NCI-H187 treated with DMSO at 0.1 percent for 48 hours (cell line): Measurements from ENCODE around the gene ZNF439.
"Not testable (repeated sequence)": the region's sequence is repeated elsewhere in the genome, so short reads cannot be mapped to it uniquely, and the experiment has no call there.

Experiments
- DNase-seq: peaks from one replicate; lab custom pipeline; 2025; lab: John Stamatoyannopoulos, UW

Gene ZNF439

DNA sequence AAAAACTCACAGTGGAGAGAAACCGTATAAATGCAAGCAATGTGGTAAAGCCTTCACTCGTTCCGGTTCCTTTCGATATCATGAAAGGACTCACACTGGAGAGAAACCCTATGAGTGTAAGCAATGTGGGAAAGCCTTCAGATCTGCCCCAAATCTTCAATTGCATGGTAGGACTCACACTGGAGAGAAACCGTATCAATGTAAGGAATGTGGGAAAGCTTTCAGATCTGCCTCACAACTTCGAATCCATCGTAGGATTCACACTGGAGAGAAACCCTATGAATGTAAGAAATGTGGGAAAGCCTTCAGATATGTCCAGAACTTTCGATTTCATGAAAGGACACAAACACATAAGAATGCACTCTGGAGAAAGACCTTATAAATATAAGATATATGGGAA lies 19.7 kb downstream of the ZNF439 start:
- DNase-seq = no peak

DNA sequence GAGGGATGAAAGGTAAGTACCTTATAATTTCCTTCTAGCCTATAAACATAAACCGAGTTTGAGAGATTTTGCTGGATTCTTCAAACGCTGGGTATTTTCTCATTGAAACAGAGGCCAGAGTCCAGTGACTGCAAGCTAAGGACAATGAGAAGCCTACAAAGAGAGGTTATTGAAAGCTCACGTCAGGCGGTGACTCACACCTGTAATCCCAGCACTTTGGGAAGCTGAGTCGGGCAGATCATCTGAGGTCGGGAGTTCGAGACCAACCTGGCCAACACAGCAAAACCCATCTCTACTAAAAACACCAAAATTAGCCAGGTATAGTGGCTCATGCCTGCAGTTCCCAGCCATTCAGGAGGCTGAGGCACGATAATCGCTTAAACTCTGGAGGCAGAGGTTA lies 24.1 kb downstream of the ZNF439 start:
- DNase-seq = no peak

- no peak for DNase-seq
Measured at GRCh38 chr19:11873762-11874161, 25.2 kb downstream of the ZNF439 start.

DNA sequence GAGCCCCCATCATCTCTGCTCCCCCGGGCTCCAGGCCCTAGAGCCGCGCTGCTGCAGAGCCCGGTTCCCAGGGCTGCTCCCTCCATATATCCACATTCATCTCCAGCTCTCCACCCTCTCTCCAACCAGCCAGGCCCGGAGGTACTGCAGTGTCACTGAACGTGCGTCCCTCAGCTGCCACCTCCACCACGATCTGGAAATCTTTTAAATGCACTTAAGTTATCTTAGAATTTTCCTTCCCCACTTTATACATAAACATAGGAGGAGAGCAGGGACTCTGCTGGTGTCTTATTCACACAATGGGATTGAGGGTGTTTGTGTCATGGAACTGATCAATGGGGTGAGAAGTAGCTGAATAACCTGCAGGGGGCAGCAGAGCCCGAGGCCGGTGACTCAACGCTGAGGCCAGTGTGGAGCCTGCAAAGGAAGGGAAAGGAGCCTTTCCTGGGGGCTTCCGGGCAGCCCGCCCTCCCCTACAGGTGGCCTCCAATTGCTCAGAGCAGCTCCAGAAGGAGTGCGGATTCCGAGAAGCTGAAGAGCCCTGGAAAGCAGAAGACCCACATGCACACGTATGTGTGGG lies 31.3 kb downstream of the ZNF439 start:
- DNase-seq = not testable (repeated sequence)

GRCh38 chr19:11880598-11880997 lies 32.1 kb downstream of the ZNF439 start:
- DNase-seq = no peak

DNA sequence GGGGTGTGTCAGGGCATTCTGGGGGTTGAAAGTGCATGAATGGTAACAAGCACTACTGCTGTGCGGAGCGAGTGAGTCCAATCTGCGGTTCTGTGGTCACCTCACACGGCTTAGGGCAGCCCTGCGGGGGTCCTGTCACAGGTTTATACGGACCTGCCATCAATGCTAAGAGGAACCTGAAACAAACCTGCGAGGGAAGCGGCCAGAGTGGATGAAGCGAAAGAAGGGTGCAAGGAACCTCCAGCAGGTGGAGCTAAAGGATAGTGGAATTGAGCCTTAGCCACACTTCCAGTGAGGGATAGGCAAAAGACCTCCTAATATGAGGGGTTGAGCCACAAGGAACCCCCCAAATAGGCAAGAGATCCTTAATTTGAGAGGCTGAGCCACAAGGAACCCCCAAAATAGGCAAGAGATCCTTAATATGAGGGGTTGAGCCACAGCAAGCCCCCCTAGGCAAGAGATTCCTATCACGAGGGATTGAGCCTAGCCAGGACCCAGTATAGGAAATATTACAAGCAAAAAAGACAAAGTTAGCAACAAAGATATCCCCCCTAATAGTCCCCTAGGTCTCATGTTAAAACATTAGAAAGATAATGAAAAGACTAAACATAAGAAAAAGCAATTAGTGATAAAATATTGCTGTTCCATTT lies 32.8 kb downstream of the ZNF439 start:
- no peak for DNase-seq

DNA sequence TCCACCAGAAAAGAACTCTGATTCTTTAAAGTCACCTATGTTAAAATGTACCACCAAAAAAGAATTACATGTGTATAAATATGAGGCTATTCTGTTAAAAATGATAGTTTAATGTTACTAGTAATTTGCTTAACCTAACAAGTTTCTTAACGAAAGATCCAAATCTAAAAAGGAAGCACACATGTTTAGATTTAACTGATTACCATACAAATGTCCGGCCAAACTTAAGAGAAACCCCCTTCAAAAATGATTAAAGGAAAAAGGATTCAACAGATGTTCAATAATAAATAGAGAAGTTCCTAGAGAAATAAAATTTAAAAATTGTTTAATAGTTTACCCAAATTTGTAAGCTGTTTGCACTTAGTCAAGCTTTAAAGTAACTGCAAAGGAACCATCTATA lies 34.1 kb downstream of the ZNF439 start:
- DNase-seq = no peak

DNA sequence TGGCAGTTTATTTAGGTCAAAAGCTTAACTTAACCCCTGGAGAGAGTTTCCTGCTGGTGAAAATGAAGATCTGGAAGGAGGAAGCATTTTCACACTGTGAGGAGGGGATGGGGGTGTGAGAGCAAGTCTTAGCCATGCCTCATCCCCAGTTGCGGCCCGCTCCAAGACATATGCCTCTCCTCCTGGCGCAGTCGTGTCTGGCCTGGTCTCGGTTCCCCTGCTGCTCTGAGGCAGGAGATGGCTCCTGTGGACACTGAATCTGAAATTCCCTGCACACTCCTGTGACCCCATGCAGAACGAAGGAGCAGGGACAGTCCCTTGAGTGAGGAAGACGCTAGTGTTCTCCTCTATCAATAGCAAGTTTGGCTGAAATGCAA lies 38.7 kb downstream of the ZNF439 start:
- DNase-seq = no peak

DNA sequence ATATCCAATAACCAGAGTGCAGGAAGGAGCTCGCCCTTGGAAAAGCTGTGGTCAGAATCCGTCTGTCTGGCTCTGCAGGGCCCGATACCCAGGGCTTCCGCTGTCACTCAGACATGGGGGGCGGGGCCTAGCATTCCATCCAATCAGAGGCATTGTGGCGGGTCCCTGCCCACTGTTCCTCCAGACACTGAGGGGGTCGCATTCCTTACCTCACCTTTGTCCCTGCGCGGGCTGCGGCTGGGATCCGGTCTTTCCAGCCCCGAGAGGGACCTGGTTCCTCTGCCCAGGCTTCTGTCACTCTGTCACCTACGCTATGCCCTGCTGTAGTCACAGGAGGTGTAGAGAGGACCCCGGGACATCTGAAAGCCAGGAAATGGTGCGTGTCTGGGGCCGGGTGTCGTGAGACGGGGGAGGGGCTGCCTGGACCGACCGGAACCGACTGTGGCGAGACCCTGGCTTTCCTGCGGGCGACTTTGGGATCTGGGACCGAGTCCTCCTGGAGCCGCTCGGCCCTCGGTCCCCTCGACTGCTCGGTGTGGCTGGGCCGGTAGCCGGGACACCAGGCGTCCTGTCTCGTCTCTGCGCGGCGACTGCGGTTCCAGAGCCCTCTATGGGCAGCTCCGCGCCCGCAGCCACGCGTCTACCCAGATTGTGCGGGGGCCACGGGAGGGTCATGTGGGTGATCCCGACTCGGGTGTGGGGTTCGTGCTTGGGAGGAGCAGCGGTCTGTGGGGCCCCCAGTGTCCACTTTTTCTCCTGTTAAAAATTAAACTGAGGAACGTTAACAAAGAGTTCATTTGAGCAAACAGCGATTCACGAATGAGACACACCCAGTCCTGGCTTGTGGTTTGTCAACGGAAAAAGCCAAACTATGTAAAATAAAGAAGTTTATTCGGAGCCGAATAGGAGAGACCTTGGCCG lies 39.3 kb downstream of the ZNF439 start, which contains the start of gene ZNF69:
Gene ZNF69, plus strand, starts transcription at position 172 of the 921 bp plus-strand sequence. Its CDS starts 142 bp downstream, at position 314.
- no peak for DNase-seq

GRCh38 chr19:11889901-11890300 lies 41.4 kb downstream of the ZNF439 start:
- DNase-seq = not testable (repeated sequence)

DNA sequence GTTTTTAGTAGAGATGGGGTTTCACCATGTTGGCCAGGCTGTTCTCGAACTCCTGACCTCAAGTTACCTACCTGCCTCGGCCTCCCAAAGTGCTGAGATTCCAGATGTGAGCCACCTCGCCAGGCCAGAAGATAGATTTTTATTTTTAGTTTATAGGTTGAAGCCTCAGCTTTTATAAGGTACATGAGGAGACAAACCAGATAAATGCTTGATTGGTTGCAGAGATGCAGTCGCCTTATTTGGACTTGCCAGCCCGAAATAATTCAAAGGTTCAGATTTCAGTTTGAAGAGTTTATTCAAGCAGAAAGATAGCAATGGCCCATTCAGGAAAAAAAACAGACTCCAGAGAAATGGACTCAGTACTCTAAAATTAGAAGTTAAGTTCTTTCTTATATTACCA lies 42.1 kb downstream of the ZNF439 start:
- no peak for DNase-seq

- DNase-seq = no peak
Measured at GRCh38 chr19:11894851-11895250, 46.3 kb downstream of the ZNF439 start.

GRCh38 chr19:11902228-11902627 lies 53.7 kb downstream of the ZNF439 start:
- DNase-seq = no peak

GRCh38 chr19:11905928-11906327 lies 57.4 kb downstream of the ZNF439 start:
- DNase-seq = no peak

- not testable (repeated sequence) for DNase-seq
Measured at GRCh38 chr19:11911937-11912336, 63.4 kb downstream of the ZNF439 start.

DNA sequence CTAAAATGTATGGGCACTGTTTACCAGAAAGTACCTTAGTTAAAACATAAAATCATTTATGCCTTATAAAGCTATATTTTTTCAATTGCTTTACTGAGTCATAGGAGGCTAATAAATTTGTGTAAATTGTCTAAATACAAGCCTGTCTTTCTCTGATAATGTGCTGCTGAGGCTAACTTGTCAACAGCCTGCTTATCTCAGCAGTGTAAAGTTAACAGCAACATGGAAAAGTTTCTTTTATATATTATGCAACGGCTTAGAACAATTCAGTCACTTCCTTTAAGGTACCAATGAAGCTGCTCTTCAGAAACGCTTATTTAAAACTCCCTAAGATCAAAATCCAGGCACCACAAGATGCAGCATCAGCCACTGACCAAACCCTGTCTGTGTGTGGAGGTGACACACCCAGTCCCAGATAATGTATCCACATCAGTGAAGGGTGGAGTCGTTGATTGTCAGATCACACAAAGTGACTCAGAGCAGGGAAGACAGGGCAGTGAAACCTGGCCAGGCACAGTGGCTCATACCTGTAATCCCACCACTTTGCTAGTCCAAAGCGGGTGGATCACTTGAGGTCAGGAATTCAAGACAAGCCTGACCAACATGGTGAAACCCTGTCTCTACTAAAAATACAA lies 66.0 kb downstream of the ZNF439 start:
- DNase-seq = not testable (repeated sequence)
